ENCODE measurements around the gene SERINC3. TPM values are rescaled to one million over a fixed set of nuclear protein-coding genes. Genes with fewer than 3 reads are reported as not detected.

Gene SERINC3
- total and polyA plus RNA-seq, 2 donors (not counting 1 experiment from before 2014, with no cell fraction given): 31.4 to 51.6 TPM

GRCh38 chr20:44517454-44517853 lies 4.4 kb downstream of the SERINC3 start:
- Mint-ChIP-seq H3K4me3 (no peak overlapping the region), H3K27me3 (no peaks in the 10 kb centered on the region), H3K9me3 (ENCODE audit: insufficient read depth) (no peaks in the 10 kb centered on the region), H3K4me1 (peaks cover 53% of the 10 kb centered on the region), H3K27ac (no peak overlapping the region)
- Histone ChIP-seq H3K36me3 (replicated peaks in 1 of 2; ENCODE audit: control extremely low read depth in 1 of 2, control insufficient read depth in 1 of 2, extremely low read depth in 1 of 2, insufficient read depth in 2 of 2, low read length in 1 of 2) (peaks cover 0 to 18% of the 10 kb centered on the region in 2 experiments), H3K27me3 (replicated peaks in 1 of 4; ENCODE audit: control extremely low read depth in 1 of 4, control insufficient read depth in 3 of 4, insufficient read depth in 4 of 4, low read length in 3 of 4) (no peaks in the 10 kb centered on the region), H3K4me3 (ENCODE audit: control extremely low read depth in 1 of 5, extremely low read depth in 1 of 5, insufficient read depth in 1 of 5, low read depth in 2 of 5, low read length in 4 of 5) (no peak overlapping the region), H3K27ac (ENCODE audit: low read length in 2 of 2) (peak overlapping the region in 1 of 2 donors; percentile 34), H3K4me2 (replicated peaks; ENCODE audit: low read depth, low read length, poor library complexity, severe bottlenecking) (no peak overlapping the region), H3K79me2 (ENCODE audit: control insufficient read depth, insufficient read depth, low read length) (peaks cover 98% of the 10 kb centered on the region), H4K20me1 (ENCODE audit: control insufficient read depth, insufficient read depth, low read length, poor library complexity, severe bottlenecking) (peaks cover 50% of the 10 kb centered on the region), H3K4me1 (ENCODE audit: control insufficient read depth in 2 of 2, insufficient read depth in 2 of 2, low read length in 2 of 2) (peaks cover 18 to 23% of the 10 kb centered on the region in 2 donors), H2AFZ (ENCODE audit: insufficient read depth, low read depth, low read length, poor library complexity, severe bottlenecking) (no peak overlapping the region), H3K9me3 (ENCODE audit: control extremely low read depth in 1 of 3, control insufficient read depth in 2 of 3, insufficient read depth in 1 of 3, low read length in 2 of 3) (no peaks in the 10 kb centered on the region), H3K9ac (ENCODE audit: low read length) (no peak overlapping the region)
- ChIA-PET POLR2A (no interaction called here), CTCF (interaction anchor here (0.5 kb wide), 1 partner anchor 25 kb away, joined by 3 read pairs; no protein-coding TSS in a partner anchor)
- intact Hi-C loops (cut with micrococcal nuclease): no loop called here
- TF ChIP-seq EZH2 (IDR thresholded peaks at IDR 0.05; ENCODE audit: borderline replicate concordance, insufficient read depth, low read depth, low read length, poor library complexity, severe bottlenecking) (no peak), CTCF (IDR thresholded peaks at IDR 0.05) (no peak)
- DNase-seq: no peak
- ATAC-seq (ENCODE audit: low read depth): no peak
- no CpG with 5 or more reads among the region's 3 CpGs for WGBS (ENCODE audit: insufficient coverage)

- 95% methylated on average over 6 of the region's 7 CpGs for WGBS (ENCODE audit: insufficient coverage)
- Histone ChIP-seq H3K4me1 (ENCODE audit: control insufficient read depth in 2 of 2, insufficient read depth in 2 of 2, low read length in 2 of 2) (peaks cover 18 to 20% of the 10 kb centered on the region in 2 donors), H2AFZ (ENCODE audit: insufficient read depth, low read depth, low read length, poor library complexity, severe bottlenecking) (no peak overlapping the region), H3K4me2 (replicated peaks; ENCODE audit: low read depth, low read length, poor library complexity, severe bottlenecking) (no peak overlapping the region), H3K27me3 (replicated peaks in 1 of 4; ENCODE audit: control extremely low read depth in 1 of 4, control insufficient read depth in 3 of 4, insufficient read depth in 4 of 4, low read length in 3 of 4) (no peaks in the 10 kb centered on the region), H3K79me2 (ENCODE audit: control insufficient read depth, insufficient read depth, low read length) (peaks cover 96% of the 10 kb centered on the region), H3K4me3 (ENCODE audit: control extremely low read depth in 1 of 5, extremely low read depth in 1 of 5, insufficient read depth in 1 of 5, low read depth in 2 of 5, low read length in 4 of 5) (no peak overlapping the region), H3K9me3 (ENCODE audit: control extremely low read depth in 1 of 3, control insufficient read depth in 2 of 3, insufficient read depth in 1 of 3, low read length in 2 of 3) (no peaks in the 10 kb centered on the region), H3K36me3 (replicated peaks in 1 of 2; ENCODE audit: control extremely low read depth in 1 of 2, control insufficient read depth in 1 of 2, extremely low read depth in 1 of 2, insufficient read depth in 2 of 2, low read length in 1 of 2) (peaks cover 0 to 28% of the 10 kb centered on the region in 2 experiments), H4K20me1 (ENCODE audit: control insufficient read depth, insufficient read depth, low read length, poor library complexity, severe bottlenecking) (peaks cover 59% of the 10 kb centered on the region), H3K27ac (ENCODE audit: low read length in 2 of 2) (no peak overlapping the region), H3K9ac (ENCODE audit: low read length) (no peak overlapping the region)
- peaks cover 46% of the 10 kb centered on the region for H3K4me1 Mint-ChIP-seq
- H3K27ac Mint-ChIP-seq: no peak overlapping the region
- no peaks in the 10 kb centered on the region for H3K9me3 Mint-ChIP-seq (ENCODE audit: insufficient read depth)
- H3K4me3 Mint-ChIP-seq: no peak overlapping the region
- DNase-seq: no peak
- intact Hi-C loops (cut with micrococcal nuclease): no loop called here
- POLR2A ChIA-PET: interaction anchor here (0.6 kb wide), 1 partner anchor 130 kb away, joined by 10 read pairs; no protein-coding TSS in a partner anchor
- TF ChIP-seq CTCF (IDR thresholded peaks at IDR 0.05): no peak
- no peaks in the 10 kb centered on the region for H3K27me3 Mint-ChIP-seq
- ATAC-seq (ENCODE audit: low read depth): no peak
- CTCF ChIA-PET: no interaction called here
These were observed 5.4 kb downstream of the SERINC3 start for GRCh38 chr20:44516491-44516890.

All from B cell (primary cell).